Stimulated activated memory B cell treated with anti-CD40 and anti-IgM and Interleukin-4, amounts not matched to agents 10 μg/mL and 1 μg/mL and 100 μg/mL, for 72 hours (primary cell): ENCODE data around the gene MARF1.
A peak's percentile ranks its signal among the peaks of the same experiment; 100 is the strongest.
"Not testable (repeated sequence)": the region's sequence is repeated elsewhere in the genome, so short reads cannot be mapped to it uniquely, and the experiment has no call there.

Experiments used
- ATAC-seq: fragments of 150-1000 bp; cut with Tn5 transposase; 2 replicates; pipeline ENCODE4 v1.10.0; 2021
- H3K27ac Mint-ChIP-seq: one replicate; pipeline ENCODE4 v1.8.0; 2022; ENCODE audit warnings: mild to moderate bottlenecking, mixed read lengths
- H3K27me3 Mint-ChIP-seq: one replicate; pipeline ENCODE4 v1.8.0; 2022; ENCODE audit warnings: mixed read lengths
- H3K36me3 Mint-ChIP-seq: one replicate; pipeline ENCODE4 v1.8.0; 2022; ENCODE audit warnings: mixed read lengths
- H3K4me1 Mint-ChIP-seq: one replicate; pipeline ENCODE4 v1.8.0; 2022; ENCODE audit warnings: mixed read lengths
- H3K4me3 Mint-ChIP-seq: one replicate; pipeline ENCODE4 v1.8.0; 2022; ENCODE audit warnings: mild to moderate bottlenecking, moderate library complexity, mixed read lengths
- H3K9me3 Mint-ChIP-seq: one replicate; pipeline ENCODE4 v1.8.0; 2022; ENCODE audit warnings: mixed read lengths

The MARF1 gene

DNA sequence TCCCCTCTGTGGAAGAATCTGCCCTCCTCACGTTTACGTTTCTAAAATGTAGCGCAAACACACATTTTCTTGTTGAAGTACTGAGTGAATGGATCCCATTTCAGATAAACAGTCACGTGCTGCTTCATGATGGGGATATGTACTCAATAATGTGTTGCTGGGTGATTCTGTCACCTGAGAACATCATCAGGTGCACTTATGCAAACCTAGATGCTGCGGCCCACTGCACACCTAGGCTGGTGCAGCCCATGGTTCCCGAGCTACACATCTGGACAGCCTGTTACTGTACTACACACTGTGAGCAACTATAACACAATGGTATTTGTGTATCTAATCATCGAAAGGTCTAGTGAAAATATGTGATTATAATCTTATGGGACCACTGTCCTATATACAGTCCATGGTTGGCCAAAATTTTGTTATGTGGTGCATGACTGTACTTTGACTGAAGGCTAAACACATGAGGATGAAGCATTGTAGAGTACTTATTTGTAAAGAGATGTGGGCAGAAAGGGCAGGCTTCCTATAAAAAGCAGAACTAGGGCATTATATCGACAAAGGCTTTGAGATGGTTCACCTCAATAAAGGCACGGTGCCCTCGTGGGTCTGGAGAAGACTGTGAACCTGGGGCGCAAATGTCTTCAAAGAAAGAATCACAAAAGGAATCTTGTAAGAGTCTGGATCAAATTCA lies 26.3 kb downstream of the MARF1 start:
- Mint-ChIP-seq H3K4me1 (no peaks in the 10 kb centered on the region), H3K27ac (peak overlapping the region; percentile 6), H3K4me3 (no peak overlapping the region), H3K36me3 (peaks cover 71% of the 10 kb centered on the region), H3K9me3 (no peaks in the 10 kb centered on the region), H3K27me3 (no peaks in the 10 kb centered on the region)
- ATAC-seq = no peak

DNA sequence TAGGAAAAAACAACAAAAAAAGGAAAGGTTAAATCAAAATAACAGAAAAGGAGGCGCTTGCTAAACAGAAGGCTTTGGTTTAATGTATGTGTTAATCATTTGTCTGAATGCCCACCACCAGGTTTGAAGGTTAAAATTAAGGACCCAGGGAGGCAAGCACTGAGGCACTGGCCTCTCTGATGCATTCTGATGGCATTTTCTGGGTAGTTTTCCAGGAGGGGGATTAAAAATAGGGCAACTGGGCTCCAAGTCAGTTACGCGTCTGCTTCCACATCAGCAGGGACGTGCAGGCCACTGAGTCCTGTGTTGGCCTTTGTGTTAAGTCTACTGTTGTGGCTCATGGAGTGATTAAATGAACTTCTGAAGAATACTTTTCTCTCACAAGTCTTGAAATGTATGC lies 26.9 kb downstream of the MARF1 start:
- ATAC-seq = no peak
- Mint-ChIP-seq H3K4me3 (no peak overlapping the region), H3K4me1 (no peaks in the 10 kb centered on the region), H3K27ac (no peak overlapping the region), H3K36me3 (peaks cover 73% of the 10 kb centered on the region), H3K9me3 (no peaks in the 10 kb centered on the region), H3K27me3 (no peaks in the 10 kb centered on the region)

GRCh38 chr16:15613676-15614075 lies 29.3 kb downstream of the MARF1 start:
- peaks cover 71% of the 10 kb centered on the region for H3K36me3 Mint-ChIP-seq
- no peak overlapping the region for H3K27ac Mint-ChIP-seq
- no peaks in the 10 kb centered on the region for H3K9me3 Mint-ChIP-seq
- H3K27me3 Mint-ChIP-seq = no peaks in the 10 kb centered on the region
- ATAC-seq = no peak
- H3K4me1 Mint-ChIP-seq = no peaks in the 10 kb centered on the region
- no peak overlapping the region for H3K4me3 Mint-ChIP-seq

DNA sequence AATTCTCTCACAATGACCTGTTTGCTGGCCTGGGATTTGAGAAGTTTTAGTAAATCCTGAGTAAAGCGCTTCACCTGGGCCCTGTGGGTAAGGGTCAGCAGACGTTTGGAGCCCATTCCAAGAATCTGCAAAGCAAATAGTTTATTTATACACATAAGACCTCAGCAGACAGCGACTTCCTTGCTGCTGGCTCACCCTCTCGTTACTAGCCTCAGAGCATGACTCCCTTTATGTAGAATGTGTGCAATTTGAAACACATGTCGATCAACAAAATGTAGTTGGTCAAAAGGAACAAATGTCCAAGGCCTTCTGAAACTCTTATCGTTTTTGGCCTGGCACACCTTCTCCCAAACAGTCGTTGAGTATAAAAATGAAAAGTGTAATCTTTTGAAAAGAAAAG lies 31.3 kb downstream of the MARF1 start:
- H3K4me1 Mint-ChIP-seq = peaks cover 4% of the 10 kb centered on the region
- no peak overlapping the region for H3K27ac Mint-ChIP-seq
- H3K9me3 Mint-ChIP-seq = no peaks in the 10 kb centered on the region
- no peaks in the 10 kb centered on the region for H3K27me3 Mint-ChIP-seq
- no peak for ATAC-seq
- no peak overlapping the region for H3K4me3 Mint-ChIP-seq
- peaks cover 68% of the 10 kb centered on the region for H3K36me3 Mint-ChIP-seq

DNA sequence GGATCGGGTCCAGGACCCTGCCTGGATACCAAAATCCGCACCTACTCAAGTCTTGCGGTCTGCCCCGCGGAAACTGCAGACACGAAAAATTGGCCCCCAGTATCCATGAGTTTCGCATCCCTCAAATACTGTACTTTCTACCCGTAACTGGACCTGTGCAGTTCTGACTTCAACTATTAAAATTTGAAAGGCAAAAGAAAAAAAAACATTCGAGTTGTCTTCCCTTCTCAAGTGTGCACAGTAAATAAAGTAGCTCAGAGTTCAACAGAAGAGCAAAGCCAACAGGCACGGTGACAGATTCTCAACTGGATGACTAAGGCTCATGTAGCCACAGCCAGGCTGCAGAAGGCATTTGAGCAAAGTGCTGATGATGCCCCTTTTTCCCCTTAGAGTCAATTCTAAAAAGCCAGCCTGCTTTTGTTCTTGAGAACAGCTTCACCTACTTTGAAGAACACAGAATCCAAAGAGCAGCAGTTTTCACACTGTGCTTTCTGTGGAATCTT lies 32.5 kb downstream of the MARF1 start:
- no peak for ATAC-seq
- Mint-ChIP-seq H3K36me3 (peaks cover 70% of the 10 kb centered on the region), H3K9me3 (no peaks in the 10 kb centered on the region), H3K4me1 (peaks cover 12% of the 10 kb centered on the region), H3K27me3 (no peaks in the 10 kb centered on the region), H3K27ac (no peak overlapping the region), H3K4me3 (no peak overlapping the region)

- Mint-ChIP-seq H3K36me3 (peaks cover 70% of the 10 kb centered on the region), H3K27ac (no peak overlapping the region), H3K27me3 (no peaks in the 10 kb centered on the region), H3K9me3 (no peaks in the 10 kb centered on the region), H3K4me1 (peaks cover 12% of the 10 kb centered on the region), H3K4me3 (no peak overlapping the region)
- no peak for ATAC-seq
Measured at GRCh38 chr16:15609286-15609649, 33.7 kb downstream of the MARF1 start.

DNA sequence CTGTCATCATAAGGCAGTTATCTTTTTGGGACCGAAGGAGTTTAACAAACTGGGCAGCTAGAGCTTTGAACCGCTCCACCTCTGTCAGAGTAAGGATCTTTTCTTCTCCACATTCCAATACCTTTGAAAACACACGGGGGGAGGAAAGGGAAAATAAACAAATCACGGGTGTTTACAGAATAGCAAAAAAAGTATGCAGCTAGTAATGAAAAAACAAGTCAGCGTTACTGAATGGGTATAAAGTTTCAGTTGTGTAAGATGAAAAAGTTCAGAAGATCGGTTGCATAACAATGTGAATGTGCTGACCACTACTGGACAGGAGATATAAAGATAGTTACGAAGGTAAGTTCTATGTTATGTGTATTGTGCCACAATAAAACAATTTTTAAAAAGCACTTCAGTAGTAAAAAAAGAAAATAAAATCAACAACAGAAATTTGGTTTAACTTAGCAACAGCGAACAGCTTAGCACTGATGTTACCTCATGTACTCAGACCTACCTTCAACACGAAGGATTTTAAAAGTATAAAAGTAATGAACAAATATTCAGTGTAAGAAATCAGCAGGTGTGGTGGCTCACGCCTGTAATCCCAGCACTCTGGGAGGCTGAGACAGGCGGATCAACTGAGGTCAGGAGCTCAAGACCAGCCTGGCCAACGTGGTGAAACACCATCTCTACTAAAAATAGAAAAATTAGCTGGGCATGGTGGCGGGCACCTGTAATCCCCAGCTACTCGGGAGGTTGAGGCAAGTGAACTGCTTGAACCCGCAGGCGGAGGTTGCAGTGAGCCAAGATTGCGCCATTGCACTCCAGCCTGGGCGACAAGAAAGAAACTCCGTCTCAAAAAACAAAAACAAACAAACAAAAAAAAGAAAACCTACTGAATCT lies 34.3 kb downstream of the MARF1 start:
- H3K4me3 Mint-ChIP-seq = no peak overlapping the region
- H3K4me1 Mint-ChIP-seq = peaks cover 12% of the 10 kb centered on the region
- no peaks in the 10 kb centered on the region for H3K9me3 Mint-ChIP-seq
- H3K27me3 Mint-ChIP-seq = no peaks in the 10 kb centered on the region
- ATAC-seq = no peak
- no peak overlapping the region for H3K27ac Mint-ChIP-seq
- H3K36me3 Mint-ChIP-seq = peaks cover 69% of the 10 kb centered on the region

GRCh38 chr16:15607700-15608396 lies 35.1 kb downstream of the MARF1 start:
- no peak for ATAC-seq
- Mint-ChIP-seq H3K4me3 (no peak overlapping the region), H3K36me3 (peaks cover 69% of the 10 kb centered on the region), H3K9me3 (no peaks in the 10 kb centered on the region), H3K4me1 (peaks cover 12% of the 10 kb centered on the region), H3K27ac (no peak overlapping the region), H3K27me3 (no peaks in the 10 kb centered on the region)

GRCh38 chr16:15607221-15607699 lies 35.7 kb downstream of the MARF1 start:
- not testable (repeated sequence) for ATAC-seq

GRCh38 chr16:15606518-15607220 lies 36.3 kb downstream of the MARF1 start:
- Mint-ChIP-seq H3K4me1 (peaks cover 12% of the 10 kb centered on the region), H3K27ac (peak overlapping the region; percentile 59), H3K27me3 (no peaks in the 10 kb centered on the region), H3K4me3 (no peak overlapping the region), H3K36me3 (peaks cover 71% of the 10 kb centered on the region), H3K9me3 (no peaks in the 10 kb centered on the region)
- no peak for ATAC-seq

More at GRCh38 chr16:15607221-15607699, 35.7 kb downstream of the MARF1 start:
- not testable (repeated sequence) for H3K9me3 Mint-ChIP-seq, H3K4me3 Mint-ChIP-seq, H3K27me3 Mint-ChIP-seq
- peaks cover 12% of the 10 kb centered on the region for H3K4me1 Mint-ChIP-seq
- peaks cover 68% of the 10 kb centered on the region for H3K36me3 Mint-ChIP-seq
- peak overlapping the region; percentile 59 for H3K27ac Mint-ChIP-seq

DNA sequence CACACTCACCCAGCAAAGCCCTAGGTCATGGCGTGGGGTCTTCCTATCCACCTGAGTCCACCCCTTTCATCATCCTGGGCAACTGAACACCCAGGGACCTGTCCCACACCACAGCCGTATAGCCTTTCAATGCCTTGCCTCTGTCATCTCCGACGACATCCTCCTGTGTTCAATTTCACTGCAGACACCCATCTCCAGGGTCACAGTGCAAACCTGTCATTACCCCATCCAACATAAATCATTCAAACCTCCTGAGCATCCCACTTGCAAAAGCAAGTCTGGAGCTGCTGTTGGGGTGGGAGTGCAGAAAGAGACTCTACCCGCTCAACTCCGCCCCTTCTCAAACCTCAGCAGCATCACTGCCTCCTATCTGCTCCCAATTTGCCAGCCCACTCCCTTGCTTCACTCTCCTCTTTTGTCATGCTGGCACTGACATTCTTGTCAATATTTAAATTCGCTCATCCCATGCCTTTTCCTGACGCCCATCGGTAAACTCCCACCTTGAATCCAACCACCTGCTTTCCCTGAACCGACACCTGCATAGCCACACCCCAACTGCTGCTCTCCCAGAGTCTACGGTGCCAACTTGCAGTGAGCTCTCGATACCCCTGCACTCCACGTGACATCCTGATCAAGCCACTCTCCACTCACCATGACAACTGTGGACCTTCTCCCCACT lies 37.0 kb downstream of the MARF1 start:
- Mint-ChIP-seq H3K36me3 (peaks cover 76% of the 10 kb centered on the region), H3K9me3 (no peaks in the 10 kb centered on the region), H3K4me1 (peaks cover 12% of the 10 kb centered on the region), H3K4me3 (no peak overlapping the region), H3K27ac (peak overlapping the region; percentile 59), H3K27me3 (no peaks in the 10 kb centered on the region)
- no peak for ATAC-seq

GRCh38 chr16:15604460-15605440 lies 38.2 kb downstream of the MARF1 start:
- peak overlapping the region; percentile 59 for H3K27ac Mint-ChIP-seq
- H3K4me1 Mint-ChIP-seq = peaks cover 12% of the 10 kb centered on the region
- peaks cover 76% of the 10 kb centered on the region for H3K36me3 Mint-ChIP-seq
- no peak for ATAC-seq
- no peaks in the 10 kb centered on the region for H3K27me3 Mint-ChIP-seq
- H3K9me3 Mint-ChIP-seq = no peaks in the 10 kb centered on the region
- H3K4me3 Mint-ChIP-seq = no peak overlapping the region

DNA sequence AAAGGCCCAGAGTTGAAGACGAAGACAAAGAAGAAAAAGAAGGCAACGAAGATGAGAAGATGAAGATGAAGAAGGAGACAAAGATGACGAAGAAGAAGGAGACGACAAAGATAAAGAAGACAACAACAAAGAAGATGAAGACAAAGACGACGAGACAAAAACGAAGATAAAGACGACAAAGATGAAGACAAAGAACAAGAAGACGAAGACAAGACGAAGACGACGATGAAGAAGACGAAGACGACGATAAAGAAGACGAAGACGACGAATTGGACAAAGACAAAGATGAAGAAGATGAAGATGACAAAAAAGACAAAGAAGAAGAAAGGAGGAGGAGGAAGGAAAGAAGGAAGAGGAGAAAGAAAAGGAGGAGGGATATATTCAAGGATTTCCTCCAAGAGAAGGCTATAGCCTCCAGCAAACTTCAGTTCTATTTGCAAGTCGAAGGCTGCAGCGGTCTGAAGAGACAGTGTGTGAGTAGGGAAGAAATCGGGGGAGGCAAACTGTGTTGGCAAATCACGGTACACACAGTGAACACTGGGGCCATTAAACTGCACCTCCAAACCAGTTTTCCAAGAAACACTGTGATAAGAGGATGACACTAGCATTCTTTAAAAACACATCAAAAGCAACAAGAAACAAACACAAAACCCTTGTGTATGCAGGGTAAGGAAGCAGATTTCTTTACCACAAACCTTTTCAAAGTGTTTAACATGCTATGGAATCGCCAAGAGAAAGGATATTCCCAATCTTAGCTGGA lies 40.5 kb downstream of the MARF1 start:
- Mint-ChIP-seq H3K27ac (peak overlapping the region; percentile 28), H3K4me1 (peaks cover 18% of the 10 kb centered on the region), H3K27me3 (no peaks in the 10 kb centered on the region), H3K36me3 (peaks cover 73% of the 10 kb centered on the region), H3K9me3 (no peaks in the 10 kb centered on the region), H3K4me3 (no peak overlapping the region)
- no peak for ATAC-seq
